Activated B cell treated with CpG ODN at 0.5 μM for 24 hours (primary cell): Measurements from ENCODE around the gene SSH2. TPM values are rescaled to one million over a fixed set of nuclear protein-coding genes. Genes with fewer than 3 reads are reported as not detected.
"Not testable (repeated sequence)": the region's sequence is repeated elsewhere in the genome, so short reads cannot be mapped to it uniquely, and the experiment has no call there.

Source experiments
- ATAC-seq: fragments of 200-7000 bp; cut with Tn5 transposase; one replicate; pipeline ENCODE4 v1.10.0; 2021; ENCODE audit warnings: low read depth, mild to moderate bottlenecking, moderate library complexity
- CTCF ChIA-PET: fragments of 350-600 bp; sonication (Branson Sonifier 250); formaldehyde crosslinking; loops from one replicate; lab custom pipeline; 2021; ENCODE audit warnings: antibody characterized with exemption; lab: Charles Lee
- POLR2A ChIA-PET: fragments of 350-600 bp; sonication (Branson Sonifier 250); formaldehyde crosslinking; loops from one replicate; lab custom pipeline; 2021; ENCODE audit warnings: antibody characterized with exemption; lab: Charles Lee
- DNase-seq: peaks from one replicate; pipeline ENCODE4 v3.0.0; 2022
- H3K27ac Mint-ChIP-seq: one replicate; pipeline ENCODE4 v1.8.0; 2020; ENCODE audit warnings: mixed read lengths
- H3K27me3 Mint-ChIP-seq: one replicate; pipeline ENCODE4 v1.8.0; 2021; ENCODE audit warnings: mixed read lengths
- H3K36me3 Mint-ChIP-seq: one replicate; pipeline ENCODE4 v1.8.0; 2021; ENCODE audit warnings: low read depth, mixed read lengths
- H3K4me1 Mint-ChIP-seq: one replicate; pipeline ENCODE4 v1.8.0; 2021; ENCODE audit warnings: mixed read lengths
- H3K4me3 Mint-ChIP-seq: one replicate; pipeline ENCODE4 v1.8.0; 2020; ENCODE audit warnings: mild to moderate bottlenecking, mixed read lengths
- H3K9me3 Mint-ChIP-seq: one replicate; pipeline ENCODE4 v1.8.0; 2020; ENCODE audit warnings: mixed read lengths
- intact Hi-C: fragments of 100-400 bp; cut with micrococcal nuclease; formaldehyde crosslinking; loops from one replicate; pipeline ENCODE4 v1.15.1; 2024
- total RNA-seq: library from RNA; stranded (reverse); gene quantifications from 2 replicates; pipeline ENCODE4 v1.2.3, GENCODE V29; 2022
- TF ChIP-seq, protein P1 (sequence below): fragments of 200-600 bp; IDR thresholded peaks from one replicate; pipeline ENCODE4 v1.8.0; 2022; ENCODE audit warnings: antibody characterized with exemption, mild to moderate bottlenecking

Gene SSH2
- total RNA-seq, 1 donor from 2014 or later = 95.7 TPM

GRCh38 chr17:29867643-29868181, 62.3 kb downstream of the SSH2 start:
- ChIA-PET POLR2A (interaction anchor here (1.2 to 1.6 kb wide), 2 partner anchors 17 to 63 kb away, joined by 12 to 20 read pairs; partner anchors contain the start of gene SSH2), CTCF (interaction anchor here (0.9 to 4.0 kb wide), 10 partner anchors 12 to 228 kb away, joined by 3 to 65 read pairs (median 4); partner anchors contain the start of gene SSH2)
- Mint-ChIP-seq H3K4me3 (no peak overlapping the region), H3K27me3 (no peaks in the 10 kb centered on the region), H3K9me3 (no peaks in the 10 kb centered on the region), H3K27ac (peak overlapping the region; percentile 3), H3K36me3 (no peaks in the 10 kb centered on the region), H3K4me1 (peaks cover 49% of the 10 kb centered on the region)
- TF ChIP-seq, protein P1, sequence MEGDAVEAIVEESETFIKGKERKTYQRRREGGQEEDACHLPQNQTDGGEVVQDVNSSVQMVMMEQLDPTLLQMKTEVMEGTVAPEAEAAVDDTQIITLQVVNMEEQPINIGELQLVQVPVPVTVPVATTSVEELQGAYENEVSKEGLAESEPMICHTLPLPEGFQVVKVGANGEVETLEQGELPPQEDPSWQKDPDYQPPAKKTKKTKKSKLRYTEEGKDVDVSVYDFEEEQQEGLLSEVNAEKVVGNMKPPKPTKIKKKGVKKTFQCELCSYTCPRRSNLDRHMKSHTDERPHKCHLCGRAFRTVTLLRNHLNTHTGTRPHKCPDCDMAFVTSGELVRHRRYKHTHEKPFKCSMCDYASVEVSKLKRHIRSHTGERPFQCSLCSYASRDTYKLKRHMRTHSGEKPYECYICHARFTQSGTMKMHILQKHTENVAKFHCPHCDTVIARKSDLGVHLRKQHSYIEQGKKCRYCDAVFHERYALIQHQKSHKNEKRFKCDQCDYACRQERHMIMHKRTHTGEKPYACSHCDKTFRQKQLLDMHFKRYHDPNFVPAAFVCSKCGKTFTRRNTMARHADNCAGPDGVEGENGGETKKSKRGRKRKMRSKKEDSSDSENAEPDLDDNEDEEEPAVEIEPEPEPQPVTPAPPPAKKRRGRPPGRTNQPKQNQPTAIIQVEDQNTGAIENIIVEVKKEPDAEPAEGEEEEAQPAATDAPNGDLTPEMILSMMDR = no peak
- peak; percentile 37 for ATAC-seq
- DNase-seq = no peak
- intact Hi-C loops = loop anchor here (1.0 to 10.0 kb wide), 4 partner anchors 35 to 137 kb away; no protein-coding TSS in a partner anchor

- CTCF ChIA-PET = interaction anchor here (1.1 to 4.0 kb wide), 7 partner anchors 13 to 227 kb away, joined by 3 to 65 read pairs (median 5); partner anchors contain the start of gene SSH2
- H3K27me3 Mint-ChIP-seq = no peaks in the 10 kb centered on the region
- POLR2A ChIA-PET = interaction anchor here (0.7 to 1.6 kb wide), 3 partner anchors 16 to 86 kb away, joined by 3 to 20 read pairs (median 12); partner anchors contain the start of gene SSH2
- ATAC-seq = no peak
- H3K4me1 Mint-ChIP-seq = peaks cover 52% of the 10 kb centered on the region
- intact Hi-C loops = loop anchor here (5.0 to 10.0 kb wide), 3 partner anchors 35 to 138 kb away; no protein-coding TSS in a partner anchor
- TF ChIP-seq, protein P1 = no peak
- no peaks in the 10 kb centered on the region for H3K36me3 Mint-ChIP-seq
- no peaks in the 10 kb centered on the region for H3K9me3 Mint-ChIP-seq
- H3K4me3 Mint-ChIP-seq = peak overlapping the region; percentile 4
- H3K27ac Mint-ChIP-seq = peak overlapping the region; percentile 3
- no peak for DNase-seq
These were observed 63.2 kb downstream of the SSH2 start for GRCh38 chr17:29866746-29867404.

- POLR2A ChIA-PET = interaction anchor here (0.6 to 1.0 kb wide), 3 partner anchors 11 to 162 kb away, joined by 3 to 6 read pairs (median 4); no protein-coding TSS in a partner anchor
- no peak for DNase-seq
- ATAC-seq = no peak
- peaks cover 63% of the 10 kb centered on the region for H3K4me1 Mint-ChIP-seq
- H3K9me3 Mint-ChIP-seq = peaks cover 2% of the 10 kb centered on the region
- CTCF ChIA-PET = no interaction called here
- peaks cover 3% of the 10 kb centered on the region for H3K36me3 Mint-ChIP-seq
- intact Hi-C loops = loop anchor here (5.0 to 10.0 kb wide), 3 partner anchors 38 to 140 kb away; no protein-coding TSS in a partner anchor
- H3K4me3 Mint-ChIP-seq = no peak overlapping the region
- no peaks in the 10 kb centered on the region for H3K27me3 Mint-ChIP-seq
- no peak overlapping the region for H3K27ac Mint-ChIP-seq
- TF ChIP-seq, protein P1 = no peak
These were observed 65.4 kb downstream of the SSH2 start for GRCh38 chr17:29864615-29865014.

DNA sequence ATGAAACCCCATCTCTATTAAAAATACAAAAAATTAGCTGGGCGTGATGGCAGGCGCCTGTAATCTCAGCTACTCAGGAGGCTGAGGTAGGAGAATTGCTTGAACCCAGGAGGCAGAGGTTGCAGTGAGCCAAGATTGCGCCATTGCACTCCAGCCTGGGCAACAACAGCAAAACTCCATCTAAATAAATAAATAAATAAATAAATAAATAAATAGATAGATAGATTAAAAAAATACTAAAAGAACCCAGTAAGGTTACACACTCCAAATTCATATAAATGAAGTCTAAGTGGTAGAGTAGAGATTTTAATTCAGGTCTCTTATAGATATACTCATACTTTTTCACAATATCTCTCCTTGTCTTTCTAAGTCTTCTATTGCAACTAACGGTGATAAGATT, 65.9 kb downstream of the SSH2 start:
- ATAC-seq, DNase-seq, H3K27me3 Mint-ChIP-seq, CTCF ChIA-PET, H3K9me3 Mint-ChIP-seq, H3K4me3 Mint-ChIP-seq, H3K27ac Mint-ChIP-seq, H3K36me3 Mint-ChIP-seq: not testable (repeated sequence)
- peaks cover 63% of the 10 kb centered on the region for H3K4me1 Mint-ChIP-seq
- POLR2A ChIA-PET = interaction anchor here (0.6 to 1.0 kb wide), 2 partner anchors 10 to 162 kb away, joined by 3 to 4 read pairs; no protein-coding TSS in a partner anchor
- intact Hi-C loops = loop anchor here (10.0 kb wide), 2 partner anchors 49 to 141 kb away; no protein-coding TSS in a partner anchor

- peaks cover 2% of the 10 kb centered on the region for H3K9me3 Mint-ChIP-seq
- TF ChIP-seq, protein P1 = no peak
- intact Hi-C loops = loop anchor here (10.0 kb wide), 2 partner anchors 48 to 142 kb away; no protein-coding TSS in a partner anchor
- ATAC-seq (no peak), DNase-seq (no peak)
- CTCF ChIA-PET = no interaction called here
- peaks cover 3% of the 10 kb centered on the region for H3K36me3 Mint-ChIP-seq
- no peak overlapping the region for H3K27ac Mint-ChIP-seq
- POLR2A ChIA-PET = no interaction called here
- H3K4me1 Mint-ChIP-seq = peaks cover 56% of the 10 kb centered on the region
- H3K4me3 Mint-ChIP-seq = no peak overlapping the region
- H3K27me3 Mint-ChIP-seq = no peaks in the 10 kb centered on the region
These were observed 67.1 kb downstream of the SSH2 start for GRCh38 chr17:29862951-29863350.
